NCI-H2196 treated with DMSO at 0.1 percent for 48 hours (cell line): ENCODE measurements around the gene SYNPR.

ENCODE experiments used
- DNase-seq: peaks from one replicate; lab custom pipeline; 2025; ENCODE audit not compliant: unreplicated experiment; lab: John Stamatoyannopoulos, UW

SYNPR gene

GRCh38 chr3:63462732-63463131, 184.6 kb downstream of the SYNPR start:
- no peak for DNase-seq

DNA sequence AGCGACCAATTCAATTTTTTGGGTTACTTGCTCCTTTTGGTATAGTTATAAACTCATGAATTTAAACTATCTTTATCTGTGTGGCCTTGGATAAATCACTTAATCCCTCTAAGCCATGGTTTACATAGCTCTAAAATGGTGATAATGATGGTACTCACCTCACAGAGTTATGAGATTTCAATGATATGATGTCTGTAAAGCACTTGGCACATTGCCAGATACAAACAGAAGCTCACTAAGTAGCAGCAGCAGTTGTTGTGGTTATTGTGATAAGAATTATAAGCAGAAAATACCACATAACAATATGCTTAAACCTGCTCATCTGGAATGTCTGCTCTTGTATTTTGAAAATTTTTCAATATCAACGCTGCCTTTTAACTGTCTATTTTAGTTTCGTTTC, 189.3 kb downstream of the SYNPR start:
- DNase-seq = no peak

GRCh38 chr3:63470745-63471144, 192.6 kb downstream of the SYNPR start:
- DNase-seq = no peak

DNA sequence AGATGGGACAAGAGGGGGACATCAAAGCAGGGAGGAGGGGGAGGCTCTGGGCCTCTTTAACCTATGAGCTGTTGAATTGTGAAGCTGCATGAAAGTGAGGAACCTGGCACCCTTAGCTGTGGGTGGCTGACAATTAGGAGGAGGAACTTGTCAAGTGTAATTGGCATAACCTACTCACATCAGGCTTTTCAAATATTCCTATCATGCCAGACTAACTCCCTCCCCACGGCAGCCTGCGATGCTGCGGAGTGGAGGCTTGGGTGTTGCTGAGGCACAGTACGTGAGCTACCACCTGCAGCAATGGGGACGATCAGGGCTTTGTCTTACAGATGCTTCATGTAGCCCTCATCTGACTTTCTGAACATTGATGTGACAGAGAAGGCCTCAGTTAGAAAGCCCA, 193.7 kb downstream of the SYNPR start:
- no peak for DNase-seq

DNA sequence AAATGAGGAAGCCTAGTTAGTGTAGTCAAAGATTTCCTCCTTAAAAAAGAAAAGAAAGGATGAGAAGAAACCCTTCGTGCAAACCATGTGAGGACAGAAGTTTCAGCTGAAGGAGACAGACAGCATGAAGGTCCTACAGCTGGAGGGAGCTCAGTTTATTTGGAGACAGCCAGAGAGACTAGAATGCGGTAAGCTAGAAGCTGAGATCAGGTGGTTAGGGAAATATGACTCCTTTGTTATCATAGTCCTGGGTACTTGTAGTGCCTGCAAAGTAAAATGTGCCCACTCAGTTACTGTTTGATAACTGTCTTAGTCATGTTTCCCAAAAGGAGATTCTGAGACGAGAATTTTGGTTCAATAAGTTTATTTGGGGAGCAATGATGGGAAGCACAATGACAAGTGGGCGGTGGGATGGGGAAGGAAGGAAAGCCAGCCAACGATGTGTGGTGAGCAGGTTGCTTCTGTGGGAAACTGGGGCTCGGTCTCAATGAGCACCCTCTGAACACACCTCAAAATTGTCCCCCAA, 195.6 kb downstream of the SYNPR start:
- no peak for DNase-seq

DNA sequence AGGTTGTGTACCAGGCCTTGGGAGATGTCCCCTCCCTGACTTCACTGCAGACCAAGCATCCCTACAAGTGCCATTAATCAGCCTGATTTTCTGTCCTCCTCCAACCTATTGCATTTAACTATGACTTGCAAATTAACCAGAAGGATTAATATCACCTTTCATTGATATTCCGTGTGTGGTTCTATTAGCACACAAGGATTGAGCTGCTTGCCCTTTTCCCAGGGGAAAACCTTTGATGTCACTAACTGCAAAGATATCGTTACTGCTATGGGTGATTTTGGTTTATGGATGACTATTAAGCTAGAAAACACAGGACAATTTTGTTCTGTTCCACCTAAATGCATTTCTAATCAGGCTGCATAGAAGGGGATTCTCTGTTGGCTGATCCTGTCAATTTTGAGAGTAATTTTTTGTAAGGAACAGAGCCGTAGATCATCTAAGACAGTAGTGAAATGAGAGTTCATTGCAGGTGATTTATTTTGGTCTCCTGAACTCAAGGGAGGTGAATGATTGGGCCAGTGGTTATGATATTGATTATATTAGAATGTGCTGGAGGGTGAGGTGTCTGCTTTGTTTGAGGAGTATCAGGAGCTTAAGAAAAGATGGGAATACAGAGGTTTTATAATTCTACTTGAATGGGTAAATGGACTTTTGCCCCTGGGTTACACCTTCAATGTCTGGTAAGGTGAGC, 196.9 kb downstream of the SYNPR start:
- DNase-seq = no peak

DNA sequence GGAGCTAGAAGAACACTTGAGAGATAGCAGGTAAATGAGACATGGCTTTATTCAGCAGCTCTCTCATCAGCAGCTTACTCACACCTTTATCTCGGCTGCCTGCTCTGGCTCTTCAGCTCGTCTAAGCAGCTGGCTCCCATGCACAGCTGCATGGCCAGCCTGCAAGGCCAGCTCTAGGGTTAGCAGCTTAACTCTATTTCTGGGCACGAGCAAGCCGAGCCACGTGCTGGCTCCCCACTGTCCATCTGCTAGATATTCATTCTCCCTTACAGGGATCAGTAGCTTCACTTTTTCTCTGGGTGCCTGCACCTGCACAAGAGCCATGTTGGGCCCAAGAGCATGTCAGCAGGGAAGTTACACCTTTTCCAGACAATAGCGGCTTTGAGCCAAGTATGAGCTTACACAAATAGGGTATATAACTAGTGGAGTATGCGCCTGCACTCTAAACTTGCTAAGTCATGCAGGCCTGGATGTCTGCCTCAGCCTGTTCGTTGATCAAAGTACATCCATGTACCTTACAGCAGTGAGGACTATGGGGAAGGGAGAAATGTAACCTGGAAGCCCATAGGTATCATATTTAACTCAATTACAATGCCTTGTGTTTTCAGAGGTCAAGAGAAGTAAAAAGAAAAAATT, 199.5 kb downstream of the SYNPR start:
- no peak for DNase-seq

GRCh38 chr3:63478990-63479660, 201.0 kb downstream of the SYNPR start:
- no peak for DNase-seq

DNA sequence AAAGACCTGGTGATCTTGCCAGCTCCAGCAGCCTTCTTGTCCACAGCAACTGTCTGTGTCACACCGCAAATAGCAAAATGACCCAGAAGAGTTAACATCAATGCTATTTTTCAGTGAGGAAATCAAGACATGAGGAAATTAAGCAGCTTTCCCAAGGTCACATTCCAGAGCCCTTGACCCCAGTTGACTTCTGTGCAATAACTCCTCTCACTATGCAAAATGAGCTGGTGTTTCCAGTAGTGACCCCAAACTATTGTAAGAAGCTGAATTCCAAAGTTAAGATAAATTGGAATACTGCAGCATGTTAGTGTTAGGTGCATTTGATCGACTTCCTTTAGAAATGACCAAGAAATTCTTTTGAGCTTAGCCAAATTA, 201.5 kb downstream of the SYNPR start:
- DNase-seq = no peak

DNA sequence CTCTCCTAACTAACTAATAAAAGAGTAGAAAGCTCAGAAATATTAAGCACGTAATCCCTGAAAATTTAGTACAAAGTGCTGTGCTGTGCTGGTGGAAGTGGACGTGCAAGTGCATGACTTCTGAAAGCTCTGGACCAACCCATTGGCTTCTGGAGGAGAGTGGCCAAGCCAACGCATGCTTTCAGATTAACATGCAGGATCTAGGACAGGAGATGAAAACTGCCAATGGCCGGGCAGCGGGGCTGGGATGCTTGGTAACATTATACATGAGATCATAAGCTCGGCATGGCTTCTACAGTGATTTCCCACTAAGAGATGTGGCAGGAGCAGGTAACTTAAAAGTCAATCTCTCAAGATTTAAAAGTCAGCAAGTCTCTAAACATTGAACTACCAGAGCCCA, 203.5 kb downstream of the SYNPR start:
- DNase-seq = no peak

- no peak for DNase-seq
These were observed 204.2 kb downstream of the SYNPR start for GRCh38 chr3:63482341-63482740.

DNA sequence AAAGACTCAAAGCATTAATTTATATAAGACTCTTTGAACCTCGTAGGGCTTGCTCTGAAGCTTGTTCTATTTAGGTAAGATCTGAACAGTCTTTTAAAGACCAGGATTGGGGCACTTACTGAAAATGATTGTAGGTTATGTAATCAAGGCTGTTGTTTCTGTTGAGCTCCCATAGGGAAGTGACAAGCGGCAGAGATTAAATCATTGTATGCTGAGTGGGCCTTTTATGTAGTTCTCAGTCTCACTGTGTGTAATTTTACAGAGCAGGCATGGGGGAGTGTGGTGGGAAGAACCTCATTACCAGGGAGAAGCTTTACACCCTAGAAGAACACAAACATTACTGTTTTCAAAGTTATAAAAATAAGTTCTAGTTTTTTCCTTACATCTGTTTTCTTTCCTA, 214.4 kb downstream of the SYNPR start:
- no peak for DNase-seq

- no peak for DNase-seq
These were observed 215.0 kb downstream of the SYNPR start for GRCh38 chr3:63493101-63493500.

DNA sequence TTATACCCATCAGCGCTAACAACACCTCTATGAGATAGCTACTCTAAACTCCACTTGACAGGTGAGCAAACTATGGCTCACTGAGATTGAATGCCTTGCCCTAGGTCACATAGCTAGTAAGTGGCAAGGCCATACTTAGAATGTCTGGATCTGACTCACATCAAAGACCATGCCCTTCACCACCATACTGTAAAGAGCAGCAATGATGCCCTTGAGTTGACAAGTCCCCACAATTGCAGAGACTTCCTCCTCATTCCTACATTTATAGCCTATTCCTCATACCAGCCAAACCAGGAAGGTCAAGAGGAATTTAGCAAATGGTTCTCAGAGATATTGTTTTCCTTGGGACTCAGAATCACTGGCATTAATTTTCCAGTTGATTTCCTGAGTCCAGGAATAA, 216.5 kb downstream of the SYNPR start:
- no peak for DNase-seq

GRCh38 chr3:63497641-63498040, 219.5 kb downstream of the SYNPR start:
- no peak for DNase-seq

- DNase-seq = no peak
These were observed 222.1 kb downstream of the SYNPR start for GRCh38 chr3:63500196-63500595.

GRCh38 chr3:63508305-63508704, 230.2 kb downstream of the SYNPR start:
- DNase-seq = no peak

- no peak for DNase-seq
These were observed 230.7 kb downstream of the SYNPR start for GRCh38 chr3:63508771-63509170.

GRCh38 chr3:63513791-63514190, 235.7 kb downstream of the SYNPR start:
- no peak for DNase-seq

- no peak for DNase-seq
These were observed 236.6 kb downstream of the SYNPR start for GRCh38 chr3:63514678-63515077.

DNA sequence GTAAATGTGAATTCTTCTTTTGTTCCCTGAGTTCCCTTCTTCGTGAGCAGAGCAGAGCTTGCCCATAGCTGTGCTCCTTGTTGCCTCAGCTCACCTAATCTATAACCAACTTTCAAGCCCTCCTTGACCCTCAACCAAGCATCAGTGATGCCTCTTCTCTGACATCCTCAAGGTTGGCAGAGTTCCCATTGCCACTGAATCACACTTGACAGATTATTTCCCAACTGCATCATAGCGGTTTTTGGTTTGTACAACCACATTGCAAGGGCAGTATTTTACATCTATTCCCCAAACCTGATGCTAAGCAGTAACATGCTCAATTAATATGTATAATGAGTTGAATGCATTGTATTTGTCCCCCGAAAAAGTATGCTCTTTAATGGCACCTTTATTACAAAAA, 241.3 kb downstream of the SYNPR start:
- no peak for DNase-seq

- DNase-seq = no peak
These were observed 243.5 kb downstream of the SYNPR start for GRCh38 chr3:63521657-63522056.
